ENCODE results near the gene TNFRSF14. TPM values are rescaled to one million over a fixed set of nuclear protein-coding genes. Genes with fewer than 3 reads are reported as not detected.

Gene TNFRSF14
- total and polyA plus RNA-seq, 2 of the 13 experiments (the other 11 are each of a cell fraction or from before 2014, with no cell fraction given), result 11.9 to 49.9 TPM

DNA sequence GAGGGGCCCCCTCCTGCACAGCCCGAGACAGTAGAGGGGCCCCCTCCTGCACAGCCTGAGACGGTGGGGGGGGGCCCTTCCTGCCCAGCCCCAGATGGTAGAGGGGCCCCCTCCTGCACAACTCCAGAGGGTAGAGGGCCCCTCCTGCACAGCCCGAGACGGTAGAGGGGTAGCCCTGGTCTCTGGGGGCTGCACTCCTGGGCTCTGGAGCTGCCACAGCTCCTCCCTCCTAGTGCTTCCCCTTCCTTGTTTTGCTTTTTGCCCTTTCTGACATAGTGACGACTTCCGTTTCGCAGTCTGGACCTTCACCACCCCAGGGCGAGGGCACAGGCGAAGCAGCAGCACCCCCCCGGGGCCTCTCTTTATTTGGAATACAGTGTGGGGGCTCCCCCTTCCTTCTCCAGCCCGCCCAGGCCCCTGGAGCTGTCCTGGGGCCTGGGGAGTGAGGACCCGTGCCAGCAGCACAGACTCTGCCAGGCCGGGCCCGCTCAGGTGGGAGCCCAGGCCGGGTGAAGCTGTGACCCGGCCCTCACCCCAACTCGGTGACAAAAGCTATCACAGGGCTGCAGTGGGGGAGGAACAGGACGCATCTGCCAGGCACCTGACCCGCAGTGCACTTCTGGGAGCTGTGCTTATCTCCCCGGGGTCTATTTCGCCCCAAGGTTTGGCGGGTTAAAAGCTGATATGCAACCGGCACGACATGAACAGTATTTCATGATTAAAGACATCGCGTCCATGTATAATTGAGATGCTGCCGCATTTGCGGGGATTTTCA, 29.3 kb downstream of the TNFRSF14 start (continued):
- no peak for TF ChIP-seq FIP1L1 (IDR thresholded peaks at IDR 0.05; ENCODE audit: borderline replicate concordance, insufficient read depth, low read depth, low read length)
- TF ChIP-seq, protein P1, sequence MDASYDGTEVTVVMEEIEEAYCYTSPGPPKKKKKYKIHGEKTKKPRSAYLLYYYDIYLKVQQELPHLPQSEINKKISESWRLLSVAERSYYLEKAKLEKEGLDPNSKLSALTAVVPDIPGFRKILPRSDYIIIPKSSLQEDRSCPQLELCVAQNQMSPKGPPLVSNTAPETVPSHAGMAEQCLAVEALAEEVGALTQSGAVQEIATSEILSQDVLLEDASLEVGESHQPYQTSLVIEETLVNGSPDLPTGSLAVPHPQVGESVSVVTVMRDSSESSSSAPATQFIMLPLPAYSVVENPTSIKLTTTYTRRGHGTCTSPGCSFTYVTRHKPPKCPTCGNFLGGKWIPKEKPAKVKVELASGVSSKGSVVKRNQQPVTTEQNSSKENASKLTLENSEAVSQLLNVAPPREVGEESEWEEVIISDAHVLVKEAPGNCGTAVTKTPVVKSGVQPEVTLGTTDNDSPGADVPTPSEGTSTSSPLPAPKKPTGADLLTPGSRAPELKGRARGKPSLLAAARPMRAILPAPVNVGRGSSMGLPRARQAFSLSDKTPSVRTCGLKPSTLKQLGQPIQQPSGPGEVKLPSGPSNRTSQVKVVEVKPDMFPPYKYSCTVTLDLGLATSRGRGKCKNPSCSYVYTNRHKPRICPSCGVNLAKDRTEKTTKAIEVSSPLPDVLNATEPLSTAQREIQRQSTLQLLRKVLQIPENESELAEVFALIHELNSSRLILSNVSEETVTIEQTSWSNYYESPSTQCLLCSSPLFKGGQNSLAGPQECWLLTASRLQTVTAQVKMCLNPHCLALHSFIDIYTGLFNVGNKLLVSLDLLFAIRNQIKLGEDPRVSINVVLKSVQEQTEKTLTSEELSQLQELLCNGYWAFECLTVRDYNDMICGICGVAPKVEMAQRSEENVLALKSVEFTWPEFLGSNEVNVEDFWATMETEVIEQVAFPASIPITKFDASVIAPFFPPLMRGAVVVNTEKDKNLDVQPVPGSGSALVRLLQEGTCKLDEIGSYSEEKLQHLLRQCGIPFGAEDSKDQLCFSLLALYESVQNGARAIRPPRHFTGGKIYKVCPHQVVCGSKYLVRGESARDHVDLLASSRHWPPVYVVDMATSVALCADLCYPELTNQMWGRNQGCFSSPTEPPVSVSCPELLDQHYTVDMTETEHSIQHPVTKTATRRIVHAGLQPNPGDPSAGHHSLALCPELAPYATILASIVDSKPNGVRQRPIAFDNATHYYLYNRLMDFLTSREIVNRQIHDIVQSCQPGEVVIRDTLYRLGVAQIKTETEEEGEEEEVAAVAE (CRISPR knock-in tag; IDR thresholded peaks at IDR 0.05; ENCODE audit: borderline replicate concordance), result peak; percentile 24; the same call in 1 of the 2 replicates
- TF ChIP-seq ZNF720 (CRISPR knock-in tag; IDR thresholded peaks at IDR 0.05), result no peak
- TF ChIP-seq DNMT3B (CRISPR knock-in tag; conservative IDR thresholded peaks at IDR 0.05), result no peak
- TF ChIP-seq SMARCE1 (IDR thresholded peaks at IDR 0.05; ENCODE audit: borderline replicate concordance), result no peak
- TF ChIP-seq SALL1 (CRISPR knock-in tag; IDR thresholded peaks at IDR 0.05), result peak; percentile 20; the same call in 1 of the 2 replicates
- no peak for TF ChIP-seq FOXP1 (IDR thresholded peaks at IDR 0.05)
- TF ChIP-seq FOXP1 (CRISPR knock-in tag; IDR thresholded peaks at IDR 0.05), result no peak
- TF ChIP-seq, protein P2, sequence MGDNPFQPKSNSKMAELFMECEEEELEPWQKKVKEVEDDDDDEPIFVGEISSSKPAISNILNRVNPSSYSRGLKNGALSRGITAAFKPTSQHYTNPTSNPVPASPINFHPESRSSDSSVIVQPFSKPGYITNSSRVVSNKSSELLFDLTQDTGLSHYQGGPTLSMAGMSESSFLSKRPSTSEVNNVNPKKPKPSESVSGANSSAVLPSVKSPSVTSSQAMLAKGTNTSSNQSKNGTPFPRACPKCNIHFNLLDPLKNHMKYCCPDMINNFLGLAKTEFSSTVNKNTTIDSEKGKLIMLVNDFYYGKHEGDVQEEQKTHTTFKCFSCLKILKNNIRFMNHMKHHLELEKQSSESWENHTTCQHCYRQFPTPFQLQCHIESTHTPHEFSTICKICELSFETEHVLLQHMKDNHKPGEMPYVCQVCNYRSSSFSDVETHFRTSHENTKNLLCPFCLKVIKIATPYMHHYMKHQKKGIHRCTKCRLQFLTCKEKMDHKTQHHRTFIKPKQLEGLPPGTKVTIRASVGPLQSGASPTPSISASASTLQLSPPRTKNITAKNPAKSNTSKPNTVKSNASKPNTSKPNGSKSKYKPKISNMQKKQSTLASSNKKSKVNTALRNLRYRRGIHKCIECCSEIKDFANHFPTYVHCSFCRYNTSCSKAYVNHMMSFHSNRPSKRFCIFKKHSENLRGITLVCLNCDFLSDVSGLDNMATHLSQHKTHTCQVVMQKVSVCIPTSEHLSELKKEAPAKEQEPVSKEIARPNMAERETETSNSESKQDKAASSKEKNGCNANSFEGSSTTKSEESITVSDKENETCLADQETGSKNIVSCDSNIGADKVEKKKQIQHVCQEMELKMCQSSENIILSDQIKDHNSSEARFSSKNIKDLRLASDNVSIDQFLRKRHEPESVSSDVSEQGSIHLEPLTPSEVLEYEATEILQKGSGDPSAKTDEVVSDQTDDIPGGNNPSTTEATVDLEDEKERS (CRISPR knock-in tag; IDR thresholded peaks at IDR 0.05), result no peak
- TF ChIP-seq, protein P3, sequence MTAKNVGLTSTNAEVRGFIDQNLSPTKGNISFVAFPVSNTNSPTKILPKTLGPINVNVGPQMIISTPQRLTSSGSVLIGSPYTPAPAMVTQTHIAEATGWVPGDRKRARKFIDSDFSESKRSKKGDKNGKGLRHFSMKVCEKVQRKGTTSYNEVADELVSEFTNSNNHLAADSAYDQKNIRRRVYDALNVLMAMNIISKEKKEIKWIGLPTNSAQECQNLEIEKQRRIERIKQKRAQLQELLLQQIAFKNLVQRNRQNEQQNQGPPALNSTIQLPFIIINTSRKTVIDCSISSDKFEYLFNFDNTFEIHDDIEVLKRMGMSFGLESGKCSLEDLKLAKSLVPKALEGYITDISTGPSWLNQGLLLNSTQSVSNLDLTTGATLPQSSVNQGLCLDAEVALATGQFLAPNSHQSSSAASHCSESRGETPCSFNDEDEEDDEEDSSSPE (CRISPR knock-in tag; IDR thresholded peaks at IDR 0.05), result no peak
- no peak for TF ChIP-seq PHB2 (IDR thresholded peaks at IDR 0.05; ENCODE audit: partially characterized antibody)
- TF ChIP-seq SAP130 (CRISPR knock-in tag; IDR thresholded peaks at IDR 0.05; ENCODE audit: low read depth), result peak; percentile 63
- TF ChIP-seq MAFF (IDR thresholded peaks at IDR 0.05; ENCODE audit: low read depth, low read length), result no peak
- TF ChIP-seq SYNCRIP (IDR thresholded peaks at IDR 0.05; ENCODE audit: insufficient read depth, low read depth, low read length), result no peak
- no peak for TF ChIP-seq RARG (CRISPR knock-in tag; IDR thresholded peaks at IDR 0.05; ENCODE audit: low read depth)
- TF ChIP-seq ZNF761 (CRISPR knock-in tag; conservative IDR thresholded peaks at IDR 0.05), result no peak; the same call in 1 of the 2 replicates
- no peak for TF ChIP-seq NCOA5 (CRISPR knock-in tag; IDR thresholded peaks at IDR 0.05)
- no peak for TF ChIP-seq ZNF12 (CRISPR knock-in tag; IDR thresholded peaks at IDR 0.05)
- no peak for TF ChIP-seq ZNF335 (CRISPR knock-in tag; IDR thresholded peaks at IDR 0.05)
- no peak for TF ChIP-seq ZNF569 (CRISPR knock-in tag; IDR thresholded peaks at IDR 0.05; ENCODE audit: borderline replicate concordance)
- TF ChIP-seq EZH2 (conservative IDR thresholded peaks at IDR 0.05; ENCODE audit: low read depth, low read length), result no peak
- TF ChIP-seq CENPT (CRISPR knock-in tag; IDR thresholded peaks at IDR 0.05; ENCODE audit: low read depth), result no peak

All from HepG2 (cell line).